ENCODE data around the gene FGR.

The FGR gene

DNA sequence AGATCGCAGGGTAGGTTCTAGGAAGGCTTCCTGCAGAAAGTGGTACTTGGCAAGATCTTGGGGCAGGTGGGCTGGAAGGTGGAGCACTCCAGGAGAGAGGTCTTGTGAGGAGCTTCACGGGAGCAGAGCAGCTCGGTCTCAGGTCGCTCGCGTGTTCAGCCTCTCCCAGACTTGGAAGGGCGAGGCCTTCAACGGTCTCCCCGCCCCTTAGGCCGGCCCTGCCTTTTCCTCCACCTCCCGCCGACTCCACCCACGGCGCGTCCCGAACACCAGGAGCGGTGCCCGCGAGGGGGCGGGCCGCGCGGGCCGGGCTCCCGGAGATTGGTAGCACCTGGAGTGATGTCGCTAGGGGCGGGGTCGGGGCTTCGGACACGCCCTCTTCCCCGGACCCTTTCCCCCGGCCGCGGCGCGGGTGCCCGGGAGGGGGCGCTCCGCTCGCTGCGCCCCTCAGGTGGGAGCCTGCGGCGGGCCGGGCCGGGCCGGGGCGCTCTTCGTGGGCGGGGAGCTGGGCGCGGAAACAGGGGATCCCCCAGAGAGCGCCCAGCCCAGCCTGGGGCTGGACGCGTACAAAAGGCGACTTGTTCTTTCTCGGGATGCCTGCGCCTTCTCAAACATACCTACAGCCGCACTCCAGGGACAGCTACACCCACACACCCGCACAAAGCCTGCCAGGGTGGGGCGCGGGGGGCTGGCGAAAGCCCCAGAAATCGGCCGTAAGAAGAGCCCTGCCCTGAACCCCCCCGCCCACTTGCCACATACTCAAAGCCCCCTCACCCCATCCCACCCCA lies 66.5 kb downstream of the FGR start:
- peak; percentile 82 to 88 (median 83) for DNase-seq (ENCODE audit: low read depth in 2 of 3, low spot score in 2 of 3)

DNA sequence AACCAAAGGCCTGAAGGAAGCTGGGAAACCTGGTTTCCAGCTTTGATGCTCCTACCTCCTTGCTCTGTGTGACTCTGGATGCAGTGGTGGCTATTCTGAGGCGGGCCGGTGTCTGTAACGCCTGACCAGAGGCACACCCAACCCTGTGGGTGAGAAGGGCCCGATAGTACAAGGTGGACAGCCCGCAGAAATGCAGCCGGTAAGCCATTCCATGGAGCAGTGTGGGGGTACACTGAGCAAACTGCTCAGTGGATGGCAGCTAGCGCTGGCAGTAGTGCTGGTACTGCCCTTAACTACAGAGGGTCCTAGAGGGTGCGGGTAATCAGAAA lies 67.0 kb downstream of the FGR start:
- no peak for DNase-seq (ENCODE audit: low read depth in 2 of 3, low spot score in 2 of 3)

DNA sequence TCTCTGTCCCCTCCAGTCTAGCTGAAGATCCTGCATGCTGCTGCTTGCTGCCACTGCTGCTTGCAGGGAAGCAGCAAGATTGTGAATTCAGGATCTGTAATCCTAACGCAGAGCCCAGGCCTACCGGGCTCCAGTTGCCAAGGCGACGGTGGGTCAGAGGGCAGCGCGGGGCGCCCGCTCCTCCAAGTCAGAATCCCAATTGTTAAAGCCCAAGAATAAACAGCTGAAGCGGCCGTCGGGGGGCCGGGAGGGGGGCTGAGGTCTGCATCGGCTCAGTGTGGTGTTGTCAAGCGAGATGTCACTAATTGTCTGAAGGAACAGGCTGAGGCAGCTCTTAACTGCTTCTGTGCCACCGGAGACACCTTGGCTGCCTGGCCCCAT lies 67.8 kb downstream of the FGR start:
- DNase-seq (ENCODE audit: low read depth in 2 of 3, low spot score in 2 of 3) = no peak

DNA sequence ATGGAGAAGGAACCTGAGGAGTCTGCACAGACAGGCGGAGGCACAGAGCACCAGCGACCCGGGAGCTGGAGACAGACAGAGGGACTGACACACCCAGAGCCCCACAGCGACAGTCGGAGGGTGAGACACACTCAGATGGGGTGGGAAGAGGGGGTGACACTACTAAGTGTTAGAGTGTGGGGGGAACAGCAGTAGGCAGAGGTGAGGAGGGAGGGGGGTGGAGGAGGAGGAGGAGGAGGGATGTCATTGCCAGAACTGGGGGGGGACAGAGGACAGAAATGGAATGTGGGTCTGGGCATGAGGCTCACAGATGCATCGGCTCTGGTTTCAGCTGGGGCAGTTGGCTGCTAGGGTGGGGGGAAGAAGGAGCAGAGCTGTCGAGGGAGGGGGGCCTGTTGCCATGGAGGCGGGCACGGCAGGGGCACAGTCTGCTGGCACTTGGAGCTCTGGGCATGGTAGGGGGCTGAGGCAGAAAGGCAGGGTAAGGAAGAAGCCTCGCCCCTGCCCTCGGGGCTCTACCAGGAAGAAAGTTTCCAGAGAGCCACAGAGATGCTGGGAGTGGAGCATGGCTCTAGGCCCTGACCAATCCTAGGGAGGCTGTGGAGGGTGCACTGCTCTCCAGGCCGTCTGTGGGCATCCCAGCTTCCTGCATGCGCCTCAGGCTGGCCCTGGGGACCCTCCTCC lies 68.4 kb downstream of the FGR start:
- DNase-seq (ENCODE audit: low read depth in 2 of 3, low spot score in 2 of 3) = no peak

DNA sequence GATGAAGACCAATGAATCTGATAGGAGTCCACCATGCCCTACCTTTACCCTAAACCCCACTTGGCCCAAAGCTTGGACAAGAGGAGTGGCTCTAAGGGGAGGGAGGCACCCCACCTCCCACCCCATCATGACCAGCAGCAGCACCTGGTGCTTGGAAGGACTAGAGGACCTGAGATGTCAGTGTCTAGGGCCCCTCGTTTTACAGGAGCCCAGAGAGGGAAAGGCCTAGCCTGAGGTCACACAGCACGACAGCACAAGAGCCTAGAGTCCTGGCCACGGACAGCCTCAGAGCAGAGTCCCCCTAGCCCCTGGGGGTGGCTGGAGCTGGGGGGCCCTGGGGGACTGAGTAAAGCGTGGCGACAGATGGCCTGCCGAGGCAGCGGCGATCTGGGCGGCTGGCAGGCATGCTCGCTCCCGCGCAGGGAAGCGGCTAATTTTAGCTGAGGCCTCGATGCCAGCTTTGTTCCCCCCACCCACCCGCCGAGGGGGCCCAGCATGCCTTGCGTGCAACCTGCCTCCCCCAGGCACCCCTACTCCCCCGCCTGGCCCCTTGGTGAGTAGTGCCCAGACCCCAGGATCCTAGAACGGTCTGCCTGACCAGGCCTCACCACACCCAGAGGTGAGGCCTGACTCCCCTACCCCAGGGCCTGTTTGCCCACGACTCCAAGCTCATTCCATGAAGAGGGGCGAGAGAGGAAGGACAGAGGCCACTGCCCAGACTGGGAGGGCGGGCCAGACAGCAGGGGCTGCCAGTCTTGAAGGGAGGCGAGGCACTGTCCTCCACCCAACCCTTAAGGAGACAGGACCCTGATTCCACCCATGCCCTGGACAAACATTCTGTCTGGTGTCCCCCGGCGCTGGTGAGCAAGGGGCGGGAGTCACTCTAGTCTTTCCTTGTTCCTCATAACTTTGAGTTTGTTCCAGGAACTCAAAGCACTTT lies 70.0 kb downstream of the FGR start:
- DNase-seq (ENCODE audit: low read depth in 2 of 3, low spot score in 2 of 3) = no peak

DNA sequence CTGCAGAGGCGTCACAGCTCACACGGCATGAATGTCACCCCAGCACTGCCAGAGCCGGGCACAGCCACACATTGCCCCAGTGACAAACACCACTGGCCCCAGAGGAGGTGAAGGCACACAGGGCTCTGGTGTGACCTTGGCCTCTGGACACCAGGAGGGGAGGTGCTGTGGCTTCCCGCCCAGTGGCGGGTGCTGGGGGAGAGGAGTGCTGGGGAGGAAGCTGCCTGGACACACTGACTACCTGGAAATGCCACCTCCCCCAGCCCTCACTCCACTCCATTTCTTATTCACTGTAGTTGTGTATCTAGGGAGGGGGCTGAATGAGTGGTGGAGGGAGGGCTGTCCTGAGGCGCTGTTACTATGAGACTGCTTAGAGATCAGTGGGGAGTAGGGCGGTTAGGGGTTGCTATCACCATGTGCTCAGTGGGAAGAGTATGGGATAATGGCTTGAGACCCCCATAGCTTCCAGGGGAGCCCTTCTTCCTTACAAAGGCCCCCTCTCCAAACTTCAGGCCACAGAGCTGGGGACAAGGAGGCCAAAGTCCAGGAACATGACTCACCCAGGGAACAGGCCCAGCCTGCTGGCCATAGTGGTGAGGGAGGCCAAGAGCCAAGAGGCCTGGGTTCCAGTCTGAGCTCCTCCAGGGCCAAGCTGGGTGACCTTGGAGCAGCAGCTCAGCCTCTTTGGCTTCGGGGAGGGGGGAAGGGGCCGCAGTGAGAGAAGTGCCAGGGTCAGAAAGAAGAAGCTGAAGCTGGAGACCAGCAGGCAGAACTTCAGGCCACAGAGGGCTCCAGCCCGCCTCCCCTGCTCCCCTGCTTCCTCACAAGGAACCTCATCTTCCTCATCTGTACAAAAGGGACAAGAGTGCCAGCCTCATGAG lies 71.2 kb downstream of the FGR start:
- DNase-seq (ENCODE audit: low read depth in 2 of 3, low spot score in 2 of 3) = no peak

DNA sequence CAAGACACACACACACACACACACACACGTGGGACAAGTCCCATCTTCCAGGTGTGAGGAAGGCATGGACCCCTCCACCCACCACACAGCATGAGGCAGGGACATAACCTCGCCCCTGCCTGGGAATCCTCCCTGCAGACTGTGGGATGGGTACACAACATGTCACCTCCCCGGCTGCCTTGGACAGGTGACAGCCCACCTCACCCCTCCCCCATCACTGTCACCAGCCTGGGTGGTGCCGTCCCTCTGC lies 71.7 kb downstream of the FGR start:
- no peak for DNase-seq (ENCODE audit: low read depth in 2 of 3, low spot score in 2 of 3)

DNA sequence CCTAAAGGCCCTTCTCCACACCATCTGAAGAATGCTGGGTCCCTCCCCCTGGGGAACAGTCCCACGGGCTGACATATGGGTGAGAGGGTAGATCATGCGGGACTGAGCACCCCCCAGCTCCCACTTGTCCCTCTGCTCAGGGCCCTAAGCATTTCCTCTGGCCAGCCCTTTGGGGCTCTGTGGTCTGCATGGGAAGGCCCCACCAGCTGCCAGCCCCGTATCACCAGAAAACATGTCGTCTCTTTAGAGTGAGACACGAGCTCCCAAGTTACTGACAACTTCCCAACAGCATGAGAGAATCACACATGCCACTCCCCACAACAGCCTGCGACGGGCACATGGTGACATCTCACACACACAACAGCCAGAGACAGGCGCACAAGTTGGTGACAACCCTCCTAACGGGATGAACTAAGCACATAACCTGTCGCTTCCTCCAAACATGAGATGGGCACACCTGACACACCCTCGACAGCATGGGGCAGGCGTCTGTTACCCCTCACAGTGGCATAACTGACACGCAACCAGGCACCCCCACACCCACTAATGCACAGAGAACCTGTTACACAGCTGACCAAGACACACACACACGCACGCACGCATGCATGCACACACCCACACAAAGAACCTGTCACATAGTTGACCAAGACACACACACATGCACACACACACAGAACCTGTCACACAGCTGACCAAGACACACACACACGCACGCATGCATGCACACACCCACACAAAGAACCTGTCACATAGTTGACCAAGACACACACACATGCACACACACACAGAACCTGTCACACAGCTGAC lies 72.2 kb downstream of the FGR start:
- no peak for DNase-seq (ENCODE audit: low read depth in 2 of 3, low spot score in 2 of 3)
